ENCODE results near the gene MORN1. TPM values are rescaled to one million over a fixed set of nuclear protein-coding genes. Genes with fewer than 3 reads are reported as not detected.

The MORN1 gene
- total and polyA plus RNA-seq, 9 of the 15 experiments (the other 6 are each of a cell fraction or from before 2014, with no cell fraction given): 0.24 to 9.3 (median 4.2) TPM

DNA sequence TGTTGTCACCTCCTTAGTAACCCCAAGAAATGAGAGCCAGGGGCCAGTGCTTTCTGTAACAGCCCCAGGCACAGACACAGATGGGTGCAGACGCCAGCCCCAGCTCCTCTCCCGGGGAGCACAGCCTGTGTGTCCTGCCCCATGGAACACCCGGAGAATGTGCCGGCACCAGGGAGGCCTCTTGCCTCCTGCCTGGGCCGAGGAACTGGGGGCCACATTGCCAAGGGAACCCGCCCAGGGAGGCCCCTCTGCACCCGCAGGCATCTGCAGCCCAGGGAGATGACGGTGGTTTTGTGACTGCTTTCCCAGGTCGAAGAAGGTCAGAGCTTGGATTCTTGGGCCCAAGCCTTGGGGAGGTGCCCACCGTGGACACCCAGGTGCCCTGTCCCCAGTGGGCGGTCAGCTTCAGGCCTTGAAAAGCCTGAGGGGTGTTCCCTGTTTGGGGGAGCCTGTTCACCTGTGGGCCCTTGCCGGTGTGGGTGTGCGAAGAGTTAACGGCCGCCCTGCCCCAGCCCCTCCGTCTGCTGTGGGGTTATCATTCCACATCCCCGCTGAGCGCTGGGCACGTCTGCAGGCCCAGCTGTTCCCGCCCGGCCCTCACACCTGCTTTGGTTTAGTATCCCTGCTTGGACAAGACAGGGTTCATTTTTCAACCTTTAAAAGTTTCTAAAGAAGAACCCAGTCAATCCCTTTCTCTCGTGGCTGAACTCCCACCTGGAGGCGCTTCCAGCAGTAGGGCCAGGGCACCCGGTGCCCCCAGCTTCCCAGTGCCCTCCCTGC lies 62.5 kb downstream of the MORN1 start:
- intact Hi-C loops (cut with micrococcal nuclease): no loop called here
- BruUV-seq (replicated peaks): no TSS peak
- no peak for TF ChIP-seq ZNF175 (CRISPR knock-in tag; IDR thresholded peaks at IDR 0.05; ENCODE audit: low read depth)
- TF ChIP-seq ZNF583 (CRISPR knock-in tag; IDR thresholded peaks at IDR 0.05): no peak
- TF ChIP-seq FOSL1 (tag; conservative IDR thresholded peaks at IDR 0.05): no peak
- TF ChIP-seq, protein P1, sequence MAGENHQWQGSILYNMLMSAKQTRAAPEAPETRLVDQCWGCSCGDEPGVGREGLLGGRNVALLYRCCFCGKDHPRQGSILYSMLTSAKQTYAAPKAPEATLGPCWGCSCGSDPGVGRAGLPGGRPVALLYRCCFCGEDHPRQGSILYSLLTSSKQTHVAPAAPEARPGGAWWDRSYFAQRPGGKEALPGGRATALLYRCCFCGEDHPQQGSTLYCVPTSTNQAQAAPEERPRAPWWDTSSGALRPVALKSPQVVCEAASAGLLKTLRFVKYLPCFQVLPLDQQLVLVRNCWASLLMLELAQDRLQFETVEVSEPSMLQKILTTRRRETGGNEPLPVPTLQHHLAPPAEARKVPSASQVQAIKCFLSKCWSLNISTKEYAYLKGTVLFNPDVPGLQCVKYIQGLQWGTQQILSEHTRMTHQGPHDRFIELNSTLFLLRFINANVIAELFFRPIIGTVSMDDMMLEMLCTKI (IDR thresholded peaks at IDR 0.05; ENCODE audit: partially characterized antibody): no peak
- TF ChIP-seq DACH1 (IDR thresholded peaks at IDR 0.05; ENCODE audit: partially characterized antibody): no peak
- TF ChIP-seq GABPB2 (CRISPR knock-in tag; conservative IDR thresholded peaks at IDR 0.05): no peak
- no peak for TF ChIP-seq RAD51 (IDR thresholded peaks at IDR 0.05; ENCODE audit: borderline replicate concordance, low read depth)
- TF ChIP-seq, protein P2, sequence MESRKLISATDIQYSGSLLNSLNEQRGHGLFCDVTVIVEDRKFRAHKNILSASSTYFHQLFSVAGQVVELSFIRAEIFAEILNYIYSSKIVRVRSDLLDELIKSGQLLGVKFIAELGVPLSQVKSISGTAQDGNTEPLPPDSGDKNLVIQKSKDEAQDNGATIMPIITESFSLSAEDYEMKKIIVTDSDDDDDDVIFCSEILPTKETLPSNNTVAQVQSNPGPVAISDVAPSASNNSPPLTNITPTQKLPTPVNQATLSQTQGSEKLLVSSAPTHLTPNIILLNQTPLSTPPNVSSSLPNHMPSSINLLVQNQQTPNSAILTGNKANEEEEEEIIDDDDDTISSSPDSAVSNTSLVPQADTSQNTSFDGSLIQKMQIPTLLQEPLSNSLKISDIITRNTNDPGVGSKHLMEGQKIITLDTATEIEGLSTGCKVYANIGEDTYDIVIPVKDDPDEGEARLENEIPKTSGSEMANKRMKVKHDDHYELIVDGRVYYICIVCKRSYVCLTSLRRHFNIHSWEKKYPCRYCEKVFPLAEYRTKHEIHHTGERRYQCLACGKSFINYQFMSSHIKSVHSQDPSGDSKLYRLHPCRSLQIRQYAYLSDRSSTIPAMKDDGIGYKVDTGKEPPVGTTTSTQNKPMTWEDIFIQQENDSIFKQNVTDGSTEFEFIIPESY (CRISPR knock-in tag; IDR thresholded peaks at IDR 0.05): no peak
- TF ChIP-seq ZNF324 (CRISPR knock-in tag; IDR thresholded peaks at IDR 0.05): no peak
- TF ChIP-seq SMAD4 (CRISPR knock-in tag; conservative IDR thresholded peaks at IDR 0.05): no peak
- TF ChIP-seq, protein P3, sequence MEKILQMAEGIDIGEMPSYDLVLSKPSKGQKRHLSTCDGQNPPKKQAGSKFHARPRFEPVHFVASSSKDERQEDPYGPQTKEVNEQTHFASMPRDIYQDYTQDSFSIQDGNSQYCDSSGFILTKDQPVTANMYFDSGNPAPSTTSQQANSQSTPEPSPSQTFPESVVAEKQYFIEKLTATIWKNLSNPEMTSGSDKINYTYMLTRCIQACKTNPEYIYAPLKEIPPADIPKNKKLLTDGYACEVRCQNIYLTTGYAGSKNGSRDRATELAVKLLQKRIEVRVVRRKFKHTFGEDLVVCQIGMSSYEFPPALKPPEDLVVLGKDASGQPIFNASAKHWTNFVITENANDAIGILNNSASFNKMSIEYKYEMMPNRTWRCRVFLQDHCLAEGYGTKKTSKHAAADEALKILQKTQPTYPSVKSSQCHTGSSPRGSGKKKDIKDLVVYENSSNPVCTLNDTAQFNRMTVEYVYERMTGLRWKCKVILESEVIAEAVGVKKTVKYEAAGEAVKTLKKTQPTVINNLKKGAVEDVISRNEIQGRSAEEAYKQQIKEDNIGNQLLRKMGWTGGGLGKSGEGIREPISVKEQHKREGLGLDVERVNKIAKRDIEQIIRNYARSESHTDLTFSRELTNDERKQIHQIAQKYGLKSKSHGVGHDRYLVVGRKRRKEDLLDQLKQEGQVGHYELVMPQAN (IDR thresholded peaks at IDR 0.05; ENCODE audit: borderline replicate concordance): no peak
- no peak for TF ChIP-seq ZNF239 (CRISPR knock-in tag; IDR thresholded peaks at IDR 0.05)
- TF ChIP-seq TBL1XR1 (IDR thresholded peaks at IDR 0.05; ENCODE audit: low read length in 2 of 2): no peak

More for the DNA sequence above, 62.5 kb downstream of the MORN1 start:
- 16% methylated on average over 24 of the region's 24 CpGs for whole genome bisulfite sequencing (ENCODE audit: insufficient coverage, low coverage, missing lambda C conversion rate)
- H3K36me3 ChIP-seq (ENCODE audit: control insufficient read depth, insufficient read depth, low read length): no peaks in the 10 kb centered on the region
- H3K27ac ChIP-seq (ENCODE audit: extremely low read depth, low read depth, low read length): no peak overlapping the region
- H3K4me3 ChIP-seq: no peak overlapping the region
- H3K9me3 ChIP-seq (replicated peaks; ENCODE audit: control insufficient read depth, insufficient read depth, low read depth, low read length): no peaks in the 10 kb centered on the region
- DNase-seq (ENCODE audit: extremely low read depth in 1 of 4, low spot score in 3 of 4): no peak
- H3K4me2 ChIP-seq (ENCODE audit: insufficient read depth, low read length): no peak overlapping the region
- H2AFZ ChIP-seq (ENCODE audit: low read depth, low read length): no peak overlapping the region
- no peaks in the 10 kb centered on the region for H3K79me2 ChIP-seq (ENCODE audit: control insufficient read depth, insufficient read depth, low read length)
- ATAC-seq: no peak; the same call in 2 of the 3 replicates
- peaks cover 60 to 96% of the 10 kb centered on the region in 2 experiments for H3K27me3 ChIP-seq (ENCODE audit: control insufficient read depth in 2 of 2, insufficient read depth in 2 of 2, low read length in 2 of 2)
- peaks cover 13% of the 10 kb centered on the region; the same call in 1 of the 2 replicates for H4K20me1 ChIP-seq (replicated peaks; ENCODE audit: control insufficient read depth, insufficient read depth, low read length)
- ChIA-PET POLR2A (no interaction called here), CTCF (ENCODE audit: low intra/inter-chr PET ratio) (no interaction called here)
- no peak for FAIRE-seq
- in situ Hi-C loops (cut with MboI): no loop called here
- peaks cover 0 to 61% of the 10 kb centered on the region in 2 experiments; a peak in 2 of 5 replicates for H3K4me1 ChIP-seq (replicated peaks in 1 of 2; ENCODE audit: control insufficient read depth in 2 of 2, insufficient read depth in 2 of 2, low read length in 2 of 2)
- no peak overlapping the region; a peak in 1 of 4 replicates for H3K9ac ChIP-seq (ENCODE audit: insufficient read depth in 1 of 2, low read depth in 2 of 2, low read length in 2 of 2)
- no peaks in the 10 kb centered on the region for H3K9me1 ChIP-seq (ENCODE audit: control insufficient read depth, insufficient read depth, low read length)

Measured in K562 (cell line).